GM21360 (cell line): ENCODE results near the gene POLR2E.

ENCODE experiments used
- ATAC-seq: cut with Tn5 transposase; IDR thresholded peaks from one replicate; pipeline ENCODE4 v1.9.1; 2021; ENCODE audit warnings: mild to moderate bottlenecking, moderate library complexity; ENCODE audit not compliant: unreplicated experiment

The POLR2E gene

DNA sequence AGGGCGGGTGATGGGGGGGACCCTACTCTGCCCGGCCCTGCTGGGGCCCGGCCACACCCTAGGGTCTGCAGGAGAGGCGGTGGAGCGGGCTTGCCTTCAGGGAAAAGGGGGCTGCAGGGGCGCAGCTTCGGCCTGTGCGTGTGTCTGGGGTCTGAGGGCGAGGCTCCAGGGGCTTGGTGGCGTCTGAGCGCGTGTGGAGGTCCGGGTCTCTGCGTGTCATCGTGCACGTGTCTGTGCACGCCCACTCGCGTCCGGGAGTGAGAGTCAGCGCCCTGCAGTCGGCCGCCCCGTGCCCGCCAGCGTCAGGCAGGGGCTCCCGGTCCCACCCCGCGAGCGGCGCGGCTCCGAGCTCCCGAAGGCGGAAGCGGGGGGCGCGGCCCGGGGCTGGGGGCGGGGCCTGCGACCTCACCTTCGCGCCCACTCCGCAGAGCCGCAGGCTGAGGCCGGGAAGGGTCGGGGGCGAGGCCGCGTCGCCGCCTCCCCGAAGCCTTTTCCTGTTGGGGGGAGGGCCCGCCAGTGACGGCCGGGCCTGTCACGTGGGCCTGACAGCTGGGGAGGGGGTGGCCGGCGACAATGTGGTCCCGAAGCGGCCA lies 28.3 kb downstream of the POLR2E start, which contains the start of gene ARHGAP45:
Gene ARHGAP45, plus strand, starts transcription at position 420 of the 593 bp plus-strand sequence. CDS start 239 bp downstream, outside the sequence.
- no peak for ATAC-seq

- ATAC-seq = no peak
These were observed 28.9 kb downstream of the POLR2E start for GRCh38 chr19:1066251-1066747.

DNA sequence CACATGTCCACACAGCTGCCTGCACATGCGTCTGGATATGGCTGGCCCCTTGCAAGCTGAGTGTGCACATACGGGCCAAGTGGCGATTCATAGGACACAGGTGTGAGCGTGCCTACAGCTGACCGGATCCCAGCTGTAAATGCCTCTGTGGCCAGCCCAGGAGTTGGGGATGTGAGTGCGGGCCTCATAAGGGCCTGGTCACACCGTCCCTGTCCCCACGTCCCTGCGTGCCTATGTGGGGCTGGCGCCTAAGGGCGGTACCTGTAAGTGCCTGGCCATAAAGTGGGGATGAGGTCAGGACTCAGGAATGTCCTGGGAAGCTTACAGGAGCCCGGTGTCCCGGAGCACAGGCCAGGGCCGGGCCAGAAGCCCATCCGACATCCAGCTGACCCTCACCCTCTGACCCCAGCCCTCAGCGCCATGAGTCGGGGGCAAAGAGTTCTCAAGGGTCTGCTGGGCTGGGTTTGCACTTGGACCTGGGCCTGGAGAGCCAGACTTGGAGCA lies 29.5 kb downstream of the POLR2E start:
- ATAC-seq = no peak

GRCh38 chr19:1064661-1065605 lies 30.2 kb downstream of the POLR2E start:
- no peak for ATAC-seq

DNA sequence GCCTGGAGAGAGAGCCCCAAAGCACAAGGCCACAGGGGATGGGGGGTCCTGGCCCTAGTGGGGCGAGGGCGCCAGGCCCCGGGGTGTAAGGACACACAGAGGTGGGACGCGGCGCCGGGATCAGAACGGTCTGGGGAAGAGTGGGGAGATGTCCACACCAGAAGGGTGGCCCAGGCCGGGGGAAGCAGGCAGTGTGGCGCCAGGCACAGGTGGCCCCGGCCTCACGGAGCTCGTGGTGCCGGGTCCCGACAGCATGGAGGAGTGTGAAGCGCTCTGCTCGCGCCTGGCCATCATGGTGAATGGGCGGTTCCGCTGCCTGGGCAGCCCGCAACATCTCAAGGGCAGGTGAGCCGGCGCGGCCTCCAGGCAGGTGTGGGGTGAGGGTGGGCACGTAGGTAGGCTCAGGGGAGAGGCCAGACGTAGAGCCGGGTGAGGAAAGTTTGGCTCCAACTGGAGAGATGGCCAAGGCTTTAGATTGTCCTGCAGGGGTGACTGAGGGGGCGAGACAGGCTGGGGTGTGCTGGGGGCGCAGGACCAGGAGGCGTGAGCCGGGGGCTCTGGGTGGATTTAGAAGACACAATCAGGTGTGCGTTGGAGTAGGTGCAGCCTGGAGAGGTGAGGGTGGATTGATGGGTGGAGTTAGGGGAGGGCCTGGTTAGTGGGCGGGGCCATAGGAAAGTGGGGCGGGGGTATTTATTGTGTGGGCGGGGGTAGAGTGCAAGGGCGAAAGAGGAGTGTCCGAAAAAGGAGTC lies 31.1 kb downstream of the POLR2E start:
- no peak for ATAC-seq

DNA sequence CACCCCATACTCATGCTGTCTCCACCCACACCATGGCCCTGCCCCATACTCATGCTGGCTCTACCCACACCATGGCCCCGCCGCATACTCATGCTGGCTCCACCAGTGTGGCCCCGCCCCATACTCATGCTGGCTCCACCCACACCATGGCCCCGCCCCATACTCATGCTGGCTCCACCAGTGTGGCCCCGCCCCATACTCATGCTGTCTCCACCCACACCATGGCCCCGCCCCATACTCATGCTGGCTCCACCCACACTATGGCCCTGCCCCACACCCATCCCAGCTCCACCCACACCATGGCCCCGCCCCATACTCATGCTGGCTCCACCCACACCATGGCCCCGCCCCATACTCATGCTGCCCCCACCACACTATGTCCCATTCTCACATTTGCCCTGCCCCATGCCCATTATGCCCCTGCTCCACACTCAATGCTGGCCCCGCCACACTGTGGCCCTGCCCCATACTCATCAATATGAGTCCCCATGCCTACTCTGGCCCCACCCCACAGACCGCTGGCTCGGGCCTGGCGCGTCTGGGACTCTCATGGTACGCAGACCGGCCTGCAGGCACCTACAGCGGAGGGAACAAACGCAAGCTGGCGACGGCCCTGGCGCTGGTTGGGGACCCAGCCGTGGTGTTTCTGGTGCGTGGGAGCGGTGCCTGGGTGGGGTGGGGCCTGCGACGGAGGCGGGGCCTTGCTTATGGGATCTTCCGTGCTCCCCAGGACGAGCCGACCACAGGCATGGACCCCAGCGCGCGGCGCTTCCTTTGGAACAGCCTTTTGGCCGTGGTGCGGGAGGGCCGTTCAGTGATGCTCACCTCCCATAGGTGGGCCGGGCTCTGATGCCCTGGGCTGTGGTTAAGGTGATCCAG lies 31.9 kb downstream of the POLR2E start:
- ATAC-seq = no peak

GRCh38 chr19:1062387-1063029 lies 32.7 kb downstream of the POLR2E start:
- no peak for ATAC-seq

- no peak for ATAC-seq
These were observed 33.2 kb downstream of the POLR2E start for GRCh38 chr19:1061987-1062386.

DNA sequence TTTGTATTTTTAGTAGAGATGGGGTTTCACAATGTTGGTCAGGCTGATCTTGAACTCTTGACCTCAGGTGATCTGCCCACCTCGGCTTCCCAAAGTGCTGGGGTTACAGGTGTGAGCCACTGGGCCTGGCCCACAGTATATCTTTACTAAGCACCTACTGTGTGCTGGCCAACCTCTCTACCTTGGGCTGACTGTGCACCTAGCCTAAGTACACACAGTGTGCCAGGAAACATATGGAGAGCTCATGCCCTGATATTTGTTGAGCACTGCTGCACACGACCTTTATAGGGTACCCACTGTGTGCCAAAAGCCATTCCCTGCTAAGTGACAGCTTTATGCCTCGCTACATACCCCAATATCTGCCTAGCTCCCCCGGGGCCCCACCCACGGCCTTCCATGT lies 34.5 kb downstream of the POLR2E start:
- ATAC-seq = no peak

GRCh38 chr19:1058112-1058511 lies 37.1 kb downstream of the POLR2E start:
- ATAC-seq = no peak

- no peak for ATAC-seq
These were observed 37.9 kb downstream of the POLR2E start for GRCh38 chr19:1057176-1057855.

DNA sequence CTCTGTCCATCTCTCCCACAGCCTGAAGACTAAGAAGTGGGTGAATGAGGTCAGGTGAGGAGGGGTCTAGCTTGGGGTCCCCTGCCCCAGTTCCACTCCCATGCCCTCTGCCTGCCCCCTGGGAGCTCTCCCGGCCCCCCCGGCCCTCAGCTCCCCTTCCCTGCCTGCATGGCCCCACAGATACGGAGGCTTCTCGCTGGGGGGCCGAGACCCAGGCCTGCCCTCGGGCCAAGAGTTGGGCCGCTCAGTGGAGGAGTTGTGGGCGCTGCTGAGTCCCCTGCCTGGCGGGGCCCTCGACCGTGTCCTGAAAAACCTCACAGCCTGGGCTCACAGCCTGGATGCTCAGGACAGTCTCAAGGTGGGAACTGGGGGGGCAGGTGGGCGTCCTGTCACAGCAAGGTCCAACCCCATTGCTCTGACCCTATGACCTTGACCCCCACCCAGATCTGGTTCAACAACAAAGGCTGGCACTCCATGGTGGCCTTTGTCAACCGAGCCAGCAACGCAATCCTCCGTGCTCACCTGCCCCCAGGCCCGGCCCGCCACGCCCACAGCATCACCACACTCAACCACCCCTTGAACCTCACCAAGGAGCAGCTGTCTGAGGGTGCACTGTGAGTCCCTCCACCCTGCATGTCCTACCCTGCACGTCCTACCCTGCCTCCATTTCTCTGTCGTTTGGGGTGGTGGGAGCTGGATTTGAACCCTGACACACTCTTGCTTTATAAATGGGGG lies 39.1 kb downstream of the POLR2E start:
- no peak for ATAC-seq

- ATAC-seq = no peak
These were observed 40.1 kb downstream of the POLR2E start for GRCh38 chr19:1055028-1055425.

DNA sequence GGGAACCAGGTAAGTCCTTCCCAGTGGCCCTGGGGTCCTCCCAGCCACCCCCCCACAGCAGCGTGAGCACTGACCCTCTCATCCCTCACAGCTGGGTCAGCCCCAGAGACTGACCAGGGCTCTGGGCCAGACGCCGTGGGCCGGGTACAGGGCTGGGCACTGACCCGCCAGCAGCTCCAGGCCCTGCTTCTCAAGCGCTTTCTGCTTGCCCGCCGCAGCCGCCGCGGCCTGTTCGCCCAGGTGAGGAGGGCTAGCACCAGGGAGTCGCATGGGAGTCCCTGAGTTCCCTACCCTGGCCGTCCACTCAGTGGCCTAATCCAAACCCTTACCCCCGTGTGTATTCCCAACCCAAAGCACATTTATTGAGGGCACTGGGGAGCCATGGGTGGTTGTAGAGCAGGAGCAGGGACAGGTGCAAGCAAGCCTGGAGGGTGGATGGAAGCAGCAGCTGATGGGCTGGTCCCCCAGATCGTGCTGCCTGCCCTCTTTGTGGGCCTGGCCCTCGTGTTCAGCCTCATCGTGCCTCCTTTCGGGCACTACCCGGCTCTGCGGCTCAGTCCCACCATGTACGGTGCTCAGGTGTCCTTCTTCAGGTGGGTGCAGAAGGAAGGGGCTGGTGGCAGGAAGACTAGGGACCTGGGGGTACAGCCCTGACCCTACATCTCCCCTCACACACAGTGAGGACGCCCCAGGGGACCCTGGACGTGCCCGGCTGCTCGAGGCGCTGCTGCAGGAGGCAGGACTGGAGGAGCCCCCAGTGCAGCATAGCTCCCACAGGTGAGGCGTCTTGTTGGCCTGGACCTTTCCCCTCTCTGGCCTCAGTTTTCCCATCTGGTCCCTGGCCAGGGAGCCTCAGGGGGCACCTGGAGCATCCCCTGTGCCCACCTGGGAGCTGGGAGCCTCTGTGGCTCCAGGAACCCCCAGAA lies 40.8 kb downstream of the POLR2E start:
- no peak for ATAC-seq

- ATAC-seq = no peak
These were observed 41.7 kb downstream of the POLR2E start for GRCh38 chr19:1053176-1054101.

GRCh38 chr19:1052349-1052975 lies 42.7 kb downstream of the POLR2E start:
- no peak for ATAC-seq
